Globus pallidus (tissue), 1 donor: ENCODE data around the gene SWT1.
"Not testable (repeated sequence)": the region's sequence is repeated elsewhere in the genome, so short reads cannot be mapped to it uniquely, and the experiment has no call there.

Source experiments
- DNase-seq: peaks from one replicate; pipeline ENCODE4 v3.0.0-alpha.2; 2015; ENCODE audit warnings: low spot score

The SWT1 gene

DNA sequence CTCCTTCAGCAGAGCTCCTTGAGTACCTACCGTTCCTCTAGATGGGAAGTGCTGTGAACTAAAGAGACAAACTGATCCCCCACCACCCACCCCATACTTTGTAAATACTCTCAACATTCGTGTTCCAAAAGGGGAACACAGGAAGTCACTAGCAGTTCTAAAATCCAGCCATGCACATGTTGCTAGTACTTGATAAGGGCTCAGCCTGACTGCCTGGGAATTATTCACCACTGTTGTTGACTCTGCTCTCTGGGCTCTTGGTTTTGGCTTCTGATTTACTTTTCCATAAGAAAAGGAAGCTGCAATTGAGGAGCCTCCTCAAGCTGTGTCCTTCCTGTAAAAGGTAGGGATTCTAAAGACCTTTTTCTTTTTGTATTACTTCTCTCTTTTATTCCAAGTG is 92.6 kb downstream of the SWT1 start:
- DNase-seq = no peak

DNA sequence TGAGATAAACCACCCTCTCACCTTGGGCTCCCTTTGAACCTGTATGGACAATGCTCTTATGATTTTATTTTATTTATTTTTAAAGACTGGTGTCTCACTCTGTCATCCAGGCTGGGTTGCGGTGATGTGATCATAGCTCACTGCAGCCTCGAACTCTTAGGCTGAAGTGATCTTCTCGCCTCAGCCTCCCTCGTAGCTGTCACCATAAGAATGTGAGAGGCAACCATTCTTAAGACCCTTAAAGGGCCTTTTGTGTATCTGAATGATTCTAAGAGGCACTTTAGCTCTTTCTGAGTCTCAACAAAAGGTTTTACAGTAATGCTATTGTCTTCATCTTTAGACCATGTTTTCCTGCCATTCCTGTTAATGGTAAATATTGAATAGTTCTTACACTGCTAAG is 93.1 kb downstream of the SWT1 start:
- DNase-seq = no peak

DNA sequence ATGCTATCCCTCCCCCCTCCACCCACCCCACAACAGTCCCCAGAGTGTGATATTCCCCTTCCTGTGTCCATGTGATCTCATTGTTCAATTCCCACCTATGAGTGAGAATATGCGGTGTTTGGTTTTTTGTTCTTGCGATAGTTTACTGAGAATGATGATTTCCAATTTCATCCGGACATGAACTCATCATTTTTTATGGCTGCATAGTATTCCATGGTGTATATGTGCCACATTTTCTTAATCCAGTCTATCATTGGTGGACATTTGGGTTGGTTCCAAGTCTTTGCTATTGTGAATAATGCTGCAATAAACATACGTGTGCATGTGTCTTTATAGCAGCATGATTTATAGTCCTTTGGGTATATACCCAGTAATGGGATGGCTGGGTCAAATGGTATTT is 95.0 kb downstream of the SWT1 start:
- not testable (repeated sequence) for DNase-seq

DNA sequence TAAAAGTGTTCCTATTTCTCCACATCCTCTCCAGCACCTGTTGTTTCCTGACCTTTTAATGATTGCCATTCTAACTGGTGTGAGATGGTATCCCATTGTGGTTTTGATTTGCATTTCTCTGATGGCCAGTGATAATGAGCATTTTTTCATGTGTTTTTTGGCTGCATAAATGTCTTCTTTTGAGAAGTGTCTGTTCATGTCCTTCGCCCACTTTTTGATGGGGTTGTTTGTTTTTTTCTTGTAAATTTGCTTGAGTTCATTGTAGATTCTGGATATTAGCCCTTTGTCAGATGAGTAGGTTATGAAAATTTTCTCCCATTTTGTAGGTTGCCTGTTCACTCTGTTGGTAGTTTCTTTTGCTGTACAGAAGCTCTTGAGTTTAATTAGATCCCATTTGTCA is 95.4 kb downstream of the SWT1 start:
- not testable (repeated sequence) for DNase-seq

DNA sequence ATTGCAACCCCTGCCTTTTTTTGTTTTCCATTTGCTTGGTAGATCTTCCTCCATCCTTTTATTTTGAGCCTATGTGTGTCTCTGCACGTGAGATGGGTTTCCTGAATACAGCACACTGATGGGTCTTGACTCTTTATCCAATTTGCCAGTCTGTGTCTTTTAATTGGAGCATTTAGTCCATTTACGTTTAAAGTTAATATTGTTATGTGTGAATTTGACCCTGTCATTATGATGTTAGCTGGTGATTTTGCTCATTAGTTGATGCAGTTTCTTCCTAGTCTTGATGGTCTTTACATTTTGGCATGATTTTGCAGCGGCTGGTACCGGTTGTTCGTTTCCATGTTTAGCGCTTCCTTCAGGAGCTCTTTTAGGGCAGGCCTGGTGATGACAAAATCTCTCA is 98.6 kb downstream of the SWT1 start:
- not testable (repeated sequence) for DNase-seq

DNA sequence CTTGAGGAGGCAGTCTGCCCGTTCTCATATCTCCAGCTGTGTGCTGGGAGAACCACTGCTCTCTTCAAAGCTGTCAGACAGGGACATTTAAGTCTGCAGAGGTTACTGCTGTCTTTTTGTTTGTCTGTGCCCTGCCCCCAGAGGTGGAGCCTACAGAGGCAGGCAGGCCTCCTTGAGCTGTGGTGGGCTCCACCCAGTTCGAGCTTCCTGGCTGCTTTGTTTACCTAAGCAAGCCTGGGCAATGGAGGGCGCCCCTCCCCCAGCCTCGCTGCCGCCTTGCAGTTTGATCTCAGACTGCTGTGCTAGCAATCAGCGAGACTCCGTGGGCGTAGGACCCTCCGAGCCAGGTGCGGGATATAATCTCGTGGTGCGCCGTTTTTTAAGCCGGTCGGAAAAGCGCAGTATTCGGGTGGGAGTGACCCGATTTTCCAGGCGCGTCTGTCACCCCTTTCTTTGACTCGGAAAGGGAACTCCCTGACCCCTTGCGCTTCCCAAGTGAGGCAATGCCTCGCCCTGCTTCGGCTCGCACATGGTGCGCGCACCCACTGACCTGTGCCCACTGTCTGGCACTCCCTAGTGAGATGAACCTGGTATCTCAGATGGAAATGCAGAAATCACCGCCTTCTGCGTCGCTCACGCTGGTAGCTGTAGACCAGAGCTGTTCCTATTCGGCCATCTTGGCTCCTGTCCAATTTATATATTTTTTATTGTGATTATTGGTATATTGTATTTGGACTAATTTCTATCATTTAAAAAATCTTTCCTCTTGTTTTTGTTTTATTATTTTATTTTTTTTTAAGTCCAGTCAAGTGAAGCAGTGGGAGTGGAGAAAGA is 100.4 kb downstream of the SWT1 start:
- not testable (repeated sequence) for DNase-seq

DNA sequence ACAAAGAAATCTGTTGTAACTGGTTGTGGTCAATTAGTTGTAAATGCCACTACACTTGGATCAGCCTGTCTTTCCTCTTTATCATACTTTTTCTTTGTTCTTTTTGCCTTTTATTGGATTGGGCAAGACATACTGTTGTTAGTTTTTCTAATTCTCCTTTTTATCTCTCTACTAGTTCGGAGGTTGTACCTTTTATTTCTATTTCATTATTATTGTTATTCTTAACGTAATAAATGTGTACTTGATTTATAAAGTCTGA is 100.9 kb downstream of the SWT1 start:
- DNase-seq = no peak

DNA sequence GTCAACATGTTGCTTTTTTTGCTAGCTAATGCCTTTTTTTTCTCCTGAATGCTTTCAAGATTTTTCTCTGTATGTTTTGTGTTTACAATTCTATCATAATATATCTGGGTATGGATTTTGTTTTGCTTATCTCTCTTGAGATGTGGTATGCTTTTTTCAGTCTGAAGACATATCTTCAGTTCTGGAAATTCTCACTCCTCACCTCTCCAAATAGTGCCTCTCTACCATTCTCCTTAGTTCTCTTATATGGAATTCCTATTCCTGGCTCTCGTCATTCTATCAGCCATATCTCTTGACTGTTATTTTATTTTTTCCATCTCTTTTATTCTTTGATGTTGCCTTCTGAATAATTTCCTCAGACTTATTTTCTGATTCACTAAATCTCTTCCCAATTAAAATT is 101.7 kb downstream of the SWT1 start:
- DNase-seq = no peak

DNA sequence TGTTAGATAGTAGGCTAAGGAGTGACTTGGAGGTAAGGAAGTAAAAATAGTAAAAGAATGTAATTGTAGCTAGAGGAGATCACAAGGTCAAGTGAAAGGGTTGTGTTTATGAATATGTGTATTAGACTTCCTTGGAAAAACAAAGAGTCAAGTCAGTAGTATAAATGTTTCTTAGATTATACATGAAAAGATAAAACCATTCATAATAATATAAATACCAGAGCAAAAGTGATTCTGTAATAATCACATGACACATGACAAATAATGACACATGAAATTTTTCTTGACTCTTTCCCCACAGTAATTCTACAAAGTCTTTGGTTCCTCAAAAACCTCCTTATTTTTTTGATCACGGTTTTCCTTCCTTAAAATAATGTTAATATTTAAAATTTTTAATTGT is 103.6 kb downstream of the SWT1 start:
- no peak for DNase-seq

DNA sequence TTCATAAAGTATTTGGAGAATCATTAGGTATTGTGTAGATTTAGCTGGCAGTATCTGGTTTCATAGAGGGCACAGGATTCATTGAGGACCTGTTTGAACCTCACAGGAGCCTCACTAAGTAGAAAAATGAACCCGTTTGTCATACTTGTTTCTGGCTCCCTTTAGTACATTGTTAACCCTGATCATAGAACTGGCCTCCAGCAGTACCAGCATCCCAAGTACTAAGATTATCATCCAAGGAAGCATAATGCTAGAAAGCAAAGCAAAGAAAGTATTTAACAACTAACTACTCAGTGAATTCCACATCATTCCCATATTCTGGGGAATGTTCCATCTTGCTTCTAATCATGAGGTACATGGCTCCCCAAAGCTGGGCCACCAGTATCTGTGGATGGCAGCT is 105.2 kb downstream of the SWT1 start:
- no peak for DNase-seq

DNA sequence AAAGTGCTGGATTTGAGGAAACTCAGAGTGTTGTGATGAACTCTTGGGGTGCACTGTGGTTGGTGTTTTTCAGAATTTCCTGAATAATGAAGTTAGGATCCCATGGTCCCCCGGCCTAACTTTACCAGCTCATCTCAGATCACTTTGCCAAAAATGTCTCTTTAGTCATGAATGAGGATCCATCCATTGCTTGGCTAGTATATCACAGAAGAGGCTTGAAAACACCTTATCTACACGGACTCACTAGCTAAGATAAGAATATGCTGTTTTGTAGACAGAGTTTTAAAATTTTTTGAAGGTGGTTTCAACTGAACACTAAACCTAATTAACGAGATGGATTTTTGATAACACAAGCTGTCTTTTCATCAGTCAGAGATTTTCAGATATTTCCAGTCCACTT is 106.3 kb downstream of the SWT1 start:
- DNase-seq = no peak

DNA sequence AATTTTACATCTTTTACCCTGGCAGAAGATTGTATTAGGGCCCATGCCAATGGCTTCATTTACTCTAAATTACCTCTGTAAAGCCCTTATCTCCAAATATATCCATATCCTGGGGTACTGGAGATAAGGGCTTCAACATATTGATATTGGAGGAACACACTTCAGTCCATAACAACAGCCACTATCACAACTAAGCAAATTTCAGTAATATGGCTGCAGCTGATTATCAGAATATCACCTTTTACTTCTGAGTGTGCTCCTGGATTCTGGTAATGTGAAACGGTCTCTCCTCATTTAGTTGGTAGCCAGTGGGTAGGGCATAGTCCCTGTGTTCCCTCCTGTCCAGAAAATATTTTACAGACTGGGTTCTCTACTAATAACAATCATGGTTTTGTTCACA is 106.8 kb downstream of the SWT1 start:
- DNase-seq = no peak

DNA sequence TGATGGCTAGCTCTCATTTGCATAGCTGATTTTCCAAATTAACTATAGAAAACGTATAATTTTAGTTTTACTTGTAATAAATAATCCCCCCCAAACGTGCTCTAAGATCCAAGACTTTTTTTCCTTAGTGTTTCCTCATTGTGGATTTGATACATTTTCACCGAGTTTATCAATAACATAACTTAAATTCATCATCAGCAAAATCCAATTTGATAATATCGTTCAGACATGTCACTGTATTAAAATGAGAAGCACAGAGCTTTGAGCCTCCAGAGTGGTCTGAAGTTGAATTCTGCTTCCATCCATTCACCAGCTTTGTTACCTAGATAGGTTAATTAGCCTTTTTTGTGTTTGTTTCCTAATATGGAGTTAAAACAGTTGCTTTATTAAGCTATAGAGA is 108.3 kb downstream of the SWT1 start:
- no peak for DNase-seq

DNA sequence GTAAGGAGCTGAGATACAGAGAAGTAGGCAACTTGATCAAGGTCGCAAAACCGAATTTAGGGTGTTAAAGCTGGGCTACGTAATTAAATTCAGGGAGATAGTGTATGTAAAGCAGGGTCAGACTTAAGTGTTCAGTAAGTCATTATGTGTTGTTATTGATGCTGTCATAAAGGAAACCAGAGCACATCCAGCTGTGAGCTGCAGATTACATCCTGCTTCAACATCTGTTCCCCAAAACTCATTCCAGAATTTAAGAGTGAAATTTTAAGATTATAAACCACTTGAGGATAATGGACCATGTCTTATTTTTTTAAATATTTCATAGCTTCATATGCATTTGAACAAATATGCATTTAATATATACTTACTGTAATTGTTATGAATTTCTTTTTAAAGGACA is 110.3 kb downstream of the SWT1 start:
- DNase-seq = no peak

DNA sequence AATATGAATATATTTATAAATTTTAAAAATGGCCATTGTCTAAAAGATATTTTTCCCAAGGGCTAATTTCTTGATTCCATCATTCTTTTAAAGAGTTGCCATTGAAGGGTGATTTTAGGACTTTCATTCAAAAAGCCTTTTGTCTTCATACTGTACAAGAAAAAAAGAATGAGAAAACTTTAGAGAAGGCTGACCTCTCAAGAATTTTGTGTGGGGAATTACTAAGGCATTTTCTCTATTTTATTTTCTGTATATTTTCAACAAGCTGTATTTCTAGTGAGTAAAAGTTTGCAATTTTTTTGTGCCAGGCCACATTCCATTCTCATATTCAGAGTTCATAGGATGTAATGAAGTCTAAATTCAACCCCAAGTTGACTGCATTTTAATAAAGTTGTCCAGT is 110.7 kb downstream of the SWT1 start:
- DNase-seq = no peak

DNA sequence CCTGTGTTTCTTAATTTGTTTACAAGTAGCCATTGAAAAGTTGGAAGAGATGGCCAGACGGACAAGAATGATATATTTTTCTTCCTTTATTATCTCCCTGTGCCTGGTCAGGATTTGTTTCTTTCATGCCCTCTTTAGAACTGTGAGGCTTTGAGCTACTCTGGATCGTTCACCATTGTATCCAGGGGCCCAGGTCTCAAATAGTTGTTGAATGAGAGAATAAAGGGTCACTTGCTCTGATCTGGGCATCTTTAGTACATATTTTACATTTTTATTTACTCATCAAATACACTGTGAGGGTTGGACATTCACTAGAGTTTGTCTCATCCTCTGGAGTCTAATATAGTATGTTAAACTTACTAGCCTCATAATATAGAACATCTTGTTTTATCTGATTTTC is 111.4 kb downstream of the SWT1 start:
- no peak for DNase-seq

DNA sequence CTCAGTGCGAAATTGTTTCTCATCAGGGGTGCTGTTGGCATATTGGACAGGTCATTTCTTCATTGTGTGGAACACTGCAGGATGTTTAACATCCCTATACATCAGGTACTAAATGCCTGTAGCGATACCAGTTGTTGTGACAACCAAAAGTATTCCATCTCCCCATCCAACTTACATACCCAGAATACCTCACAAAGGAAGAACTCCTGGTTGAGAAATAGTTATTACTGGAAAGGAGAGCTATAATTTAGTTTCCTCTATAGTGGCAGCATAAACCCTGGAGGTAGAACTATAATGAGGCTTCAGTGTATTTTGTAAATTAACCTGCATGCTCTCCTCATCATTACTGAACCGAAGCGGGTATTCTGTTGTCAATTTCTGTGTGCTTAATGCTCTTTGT is 115.0 kb downstream of the SWT1 start:
- DNase-seq = no peak

DNA sequence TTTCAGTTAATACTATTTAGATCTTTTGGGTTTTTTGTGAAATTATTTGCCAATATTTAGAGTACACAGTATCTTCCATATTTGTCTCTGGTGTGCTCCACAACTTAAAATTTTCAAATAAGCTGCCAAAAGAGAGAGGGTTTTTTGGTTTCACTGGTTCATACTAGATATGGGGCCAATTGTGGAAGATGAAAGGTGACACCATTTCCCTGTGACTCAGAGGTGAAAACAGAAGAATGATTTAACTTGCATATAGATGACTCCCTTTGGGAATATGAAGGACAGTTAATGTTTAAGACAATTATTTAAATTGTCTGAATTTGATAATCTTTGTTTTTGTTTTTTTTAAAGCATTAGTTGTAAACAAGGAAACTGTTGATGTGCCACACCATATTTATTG is 122.6 kb downstream of the SWT1 start:
- no peak for DNase-seq

DNA sequence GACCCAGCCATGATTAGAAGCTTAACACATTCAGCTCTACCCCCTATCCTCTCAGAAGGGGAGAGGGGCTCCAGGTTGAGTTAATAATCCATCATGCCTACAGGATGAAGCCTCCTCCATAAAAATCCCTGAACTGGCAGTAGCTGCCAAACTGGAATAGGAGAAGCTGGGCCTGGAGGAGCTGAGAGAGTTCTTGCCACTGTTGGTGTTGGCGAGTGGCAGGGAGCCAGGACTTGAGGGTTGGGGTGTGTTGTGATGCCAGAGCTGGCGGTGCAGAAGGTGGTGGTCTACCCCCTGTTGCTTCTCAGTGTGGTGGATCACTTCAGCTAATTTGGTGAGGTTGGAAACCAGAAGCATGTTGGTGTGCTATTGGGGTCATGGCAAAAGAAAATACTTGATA is 123.6 kb downstream of the SWT1 start:
- no peak for DNase-seq

DNA sequence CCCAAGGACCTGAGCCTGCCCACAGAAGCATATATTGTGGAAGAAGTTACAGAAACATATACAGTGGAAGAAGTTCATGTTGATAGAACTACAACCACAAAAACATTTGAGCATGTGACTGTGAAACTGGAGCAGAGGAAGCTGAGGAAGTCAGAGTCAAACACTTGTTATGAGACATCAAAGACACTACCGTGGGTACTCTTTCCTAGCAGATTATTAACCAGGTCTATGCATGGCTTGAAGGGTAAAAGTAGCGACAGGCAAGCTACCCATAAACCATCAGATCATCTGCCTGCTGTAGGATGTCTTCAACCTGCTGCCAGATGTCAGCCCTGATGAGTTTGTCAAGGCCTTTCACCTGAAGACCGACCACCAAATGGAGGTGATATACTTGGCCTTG is 124.3 kb downstream of the SWT1 start:
- no peak for DNase-seq

DNA sequence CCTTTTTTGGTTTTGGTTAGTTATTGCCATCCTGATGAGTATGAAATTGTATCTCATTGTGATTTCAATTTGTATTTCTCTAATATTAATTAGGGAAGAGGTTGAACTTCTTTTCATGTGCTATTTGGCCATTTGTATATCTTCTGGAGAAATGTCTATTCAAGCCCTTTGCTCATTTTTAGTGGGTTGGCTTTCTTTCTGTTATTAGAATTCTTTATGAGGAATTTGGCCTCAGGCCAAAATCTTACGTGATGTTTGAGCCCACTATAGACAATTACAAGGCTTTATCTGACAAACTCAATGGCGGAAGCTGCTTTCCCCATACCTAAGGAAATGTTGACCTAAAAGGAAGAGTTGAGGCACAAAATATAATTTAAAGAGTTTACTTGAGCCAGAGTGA is 127.1 kb downstream of the SWT1 start:
- DNase-seq = no peak

DNA sequence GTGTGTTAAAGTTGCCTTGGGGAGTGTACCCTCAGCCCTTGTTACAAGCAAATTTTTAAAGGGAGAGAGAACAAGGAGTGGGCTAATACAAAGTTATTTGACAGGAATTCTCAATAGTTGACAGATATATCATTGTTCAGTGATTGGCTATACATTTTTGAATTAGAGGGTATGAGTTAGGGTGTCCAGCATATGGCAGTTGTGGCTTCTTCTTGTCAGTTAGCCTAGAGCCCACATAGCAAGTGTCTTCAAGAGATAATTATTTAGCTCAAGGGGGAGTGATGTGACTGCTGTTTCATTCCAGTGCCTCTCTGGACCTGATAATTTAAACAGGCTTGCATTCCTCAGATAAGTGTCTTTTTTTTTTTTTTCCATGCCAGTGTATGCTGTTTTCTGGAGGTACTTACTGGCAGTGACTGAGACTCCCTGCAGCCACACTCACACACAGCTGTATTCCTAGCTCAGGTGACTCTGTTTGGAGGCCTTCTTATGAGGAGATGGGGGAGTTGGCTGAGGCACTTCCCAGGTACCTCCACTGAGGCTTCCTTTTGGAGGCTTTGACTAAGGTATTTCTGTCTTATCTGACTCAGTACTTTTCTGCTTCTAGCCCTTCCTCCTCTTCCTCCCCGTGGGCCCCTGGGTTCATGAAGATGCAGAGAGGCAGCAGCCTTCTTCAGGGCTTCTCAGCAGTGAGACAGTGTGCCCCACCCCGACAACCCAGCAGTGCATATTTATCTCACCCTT is 127.7 kb downstream of the SWT1 start:
- no peak for DNase-seq

DNA sequence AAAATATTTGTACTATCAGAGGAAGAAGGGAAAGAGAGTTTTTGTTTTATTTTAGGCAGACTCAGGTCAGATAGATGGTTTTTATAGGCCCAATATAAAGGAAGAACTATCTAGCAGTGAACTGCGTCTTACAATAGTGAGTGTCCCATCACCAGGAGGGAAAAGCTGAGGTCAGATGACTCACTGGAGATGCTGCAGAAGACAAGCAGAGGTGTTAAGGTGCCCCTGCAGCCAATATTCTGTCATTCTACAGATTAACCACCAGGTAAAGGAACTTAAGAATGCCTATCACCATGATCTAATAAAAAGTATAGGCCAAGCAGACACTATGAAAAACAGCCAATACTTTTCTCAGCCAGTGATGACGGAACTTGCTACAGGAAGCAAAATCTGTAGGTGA is 130.5 kb downstream of the SWT1 start:
- no peak for DNase-seq

DNA sequence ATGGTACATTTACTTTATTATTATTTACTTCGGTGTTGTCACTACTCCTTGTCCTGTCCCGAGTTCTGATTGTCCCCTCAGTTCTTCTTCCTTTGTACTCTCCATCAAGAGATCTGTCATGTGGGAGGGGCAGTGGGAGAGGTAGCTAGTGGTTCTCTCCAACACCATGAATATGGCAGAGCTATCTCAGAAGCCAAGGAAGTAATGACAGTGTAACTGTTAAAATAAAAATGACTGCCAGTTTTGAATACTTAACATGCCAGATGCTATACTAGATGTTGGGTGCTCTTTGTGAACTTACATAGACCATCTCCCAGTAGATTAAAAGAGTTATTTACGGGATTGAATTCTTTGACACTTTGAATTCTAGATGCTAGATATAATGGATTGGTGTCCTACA is 131.5 kb downstream of the SWT1 start:
- no peak for DNase-seq
